ENCODE data around the gene CSTF3.

The CSTF3 gene

DNA sequence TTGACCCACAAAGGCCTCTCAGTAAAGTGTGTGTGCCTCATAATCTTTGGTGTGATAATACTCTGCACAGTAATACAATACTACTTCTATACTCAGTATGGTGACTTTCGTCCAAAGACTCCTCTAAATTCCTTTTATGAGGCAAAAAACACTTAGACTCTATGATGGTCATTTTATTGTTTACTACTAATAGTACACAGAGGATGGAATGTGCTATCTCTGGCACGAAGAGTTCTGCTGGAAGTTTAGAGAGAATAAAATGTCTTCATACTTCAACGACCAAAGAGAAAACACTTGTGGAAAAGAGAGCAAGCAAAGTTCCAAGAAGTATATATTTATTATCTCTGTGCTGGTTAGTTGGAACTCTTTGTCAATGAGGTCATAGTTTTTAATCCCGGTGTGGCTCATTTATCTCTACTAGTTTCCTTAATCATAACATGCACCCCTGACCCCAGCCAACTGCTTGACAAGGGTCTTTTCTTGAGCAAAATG, 7.5 kb upstream of the CSTF3 start:
- TF ChIP-seq REST (IDR thresholded peaks at IDR 0.05; ENCODE audit: insufficient read depth in 1 of 2, low read depth in 2 of 2, low read length in 2 of 2) = no peak
- no peak for TF ChIP-seq TAF1 (IDR thresholded peaks at IDR 0.05; ENCODE audit: borderline replicate concordance, insufficient read depth, low read length)

DNA sequence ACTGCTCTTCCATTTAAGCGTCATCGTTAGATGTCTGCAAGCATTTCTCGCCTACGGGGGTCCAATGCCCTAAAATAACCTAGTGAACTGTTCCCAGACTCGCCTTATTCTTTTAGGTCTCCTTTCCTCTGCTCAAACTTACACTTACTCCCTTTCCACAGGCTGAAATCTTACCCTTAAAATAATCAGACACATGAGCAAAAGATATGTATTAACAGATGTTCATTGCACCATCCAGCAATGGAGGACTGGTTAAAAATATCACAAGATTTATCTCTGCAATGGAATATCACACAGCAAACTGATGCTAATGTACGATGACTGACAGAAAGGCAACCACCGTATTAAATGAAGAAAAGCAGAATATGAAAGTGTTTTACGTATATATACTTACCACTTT, 1.6 kb upstream of the CSTF3 start:
- TF ChIP-seq TAF1 (IDR thresholded peaks at IDR 0.05; ENCODE audit: borderline replicate concordance, insufficient read depth, low read length) = no peak

- TF ChIP-seq SIN3A (IDR thresholded peaks at IDR 0.05; ENCODE audit: borderline replicate concordance, insufficient read depth, low read length) = no peak
- TF ChIP-seq FOXP2 (optimal IDR thresholded peaks at IDR 0.05; ENCODE audit: borderline replicate concordance, extremely low read depth, extremely low read length, insufficient read depth) = no peak
- no peak for TF ChIP-seq POLR2AphosphoS5 (IDR thresholded peaks at IDR 0.05; ENCODE audit: low read depth, low read length)
- TF ChIP-seq TAF1 (IDR thresholded peaks at IDR 0.05; ENCODE audit: borderline replicate concordance, insufficient read depth, low read length) = no peak
Measured at GRCh38 chr11:33160587-33160986, 693 bp downstream of the CSTF3 start.

- TF ChIP-seq POLR2AphosphoS5 (IDR thresholded peaks at IDR 0.05; ENCODE audit: low read depth, low read length) (no peak), FOXP2 (optimal IDR thresholded peaks at IDR 0.05; ENCODE audit: borderline replicate concordance, extremely low read depth, extremely low read length, insufficient read depth) (no peak), SIN3A (IDR thresholded peaks at IDR 0.05; ENCODE audit: borderline replicate concordance, insufficient read depth, low read length) (no peak)
Measured at GRCh38 chr11:33160136-33160535, 1.1 kb downstream of the CSTF3 start.

- TF ChIP-seq POLR2AphosphoS5 (IDR thresholded peaks at IDR 0.05; ENCODE audit: low read depth, low read length) (no peak), FOXP2 (optimal IDR thresholded peaks at IDR 0.05; ENCODE audit: borderline replicate concordance, extremely low read depth, extremely low read length, insufficient read depth) (no peak), REST (IDR thresholded peaks at IDR 0.05; ENCODE audit: insufficient read depth in 1 of 2, low read depth in 2 of 2, low read length in 2 of 2) (no peak), SIN3A (IDR thresholded peaks at IDR 0.05; ENCODE audit: borderline replicate concordance, insufficient read depth, low read length) (no peak), TAF1 (IDR thresholded peaks at IDR 0.05; ENCODE audit: borderline replicate concordance, insufficient read depth, low read length) (no peak)
Measured at GRCh38 chr11:33158596-33159275, 2.5 kb downstream of the CSTF3 start.

DNA sequence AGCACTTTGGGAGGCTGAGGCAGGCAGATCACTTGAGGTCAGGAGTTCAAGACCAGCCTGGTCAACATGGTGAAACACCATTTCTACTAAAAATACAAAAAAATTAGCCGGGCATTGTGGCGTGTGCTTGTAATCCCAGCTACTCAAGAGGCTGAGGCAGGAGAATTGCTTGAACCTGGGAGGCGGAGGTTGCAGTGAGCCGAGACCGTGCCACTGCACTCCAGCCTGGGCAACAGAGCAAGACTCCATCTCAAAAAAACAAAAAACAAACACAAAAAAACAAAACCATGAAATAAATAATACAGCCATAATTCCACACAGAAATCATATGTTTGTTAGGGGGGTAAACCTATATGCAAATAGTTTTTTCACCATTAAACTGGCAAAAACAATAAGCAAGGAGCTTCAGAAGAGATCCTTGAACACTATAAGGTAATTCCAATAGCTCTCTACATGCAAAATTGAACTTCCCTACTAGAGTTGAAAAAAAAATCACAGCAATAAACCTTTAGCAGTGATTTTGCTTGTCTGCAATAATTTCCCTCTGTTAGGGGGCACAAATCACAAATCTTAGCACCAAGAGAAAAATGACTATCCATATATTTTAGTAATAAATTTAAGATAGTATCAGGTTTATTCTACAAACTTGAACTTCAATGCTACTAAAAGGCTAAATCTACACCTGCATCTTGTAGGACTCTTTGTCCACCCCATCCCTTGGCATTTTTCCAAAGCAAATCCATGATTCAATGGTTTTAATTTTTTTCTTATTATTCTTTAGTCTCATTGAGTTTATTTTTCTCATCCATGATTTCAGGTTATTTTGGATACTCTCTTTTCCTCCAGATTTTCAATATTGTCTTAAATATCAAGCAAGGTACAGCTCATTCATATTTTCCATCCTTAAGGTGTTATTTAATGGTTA, 3.9 kb downstream of the CSTF3 start:
- no peak for TF ChIP-seq FOXP2 (optimal IDR thresholded peaks at IDR 0.05; ENCODE audit: borderline replicate concordance, extremely low read depth, extremely low read length, insufficient read depth)
- no peak for TF ChIP-seq TAF1 (IDR thresholded peaks at IDR 0.05; ENCODE audit: borderline replicate concordance, insufficient read depth, low read length)
- no peak for TF ChIP-seq POLR2AphosphoS5 (IDR thresholded peaks at IDR 0.05; ENCODE audit: low read depth, low read length)
- no peak for TF ChIP-seq REST (IDR thresholded peaks at IDR 0.05; ENCODE audit: insufficient read depth in 1 of 2, low read depth in 2 of 2, low read length in 2 of 2)
- no peak for TF ChIP-seq SIN3A (IDR thresholded peaks at IDR 0.05; ENCODE audit: borderline replicate concordance, insufficient read depth, low read length)

Data from PFSK-1 (cell line).